Panc1 (cell line): ENCODE measurements around the gene LRRK1. TPM values are rescaled to one million over a fixed set of nuclear protein-coding genes. Genes with fewer than 3 reads are reported as not detected.

Source experiments
- ATAC-seq: fragments of 200-7000 bp; cut with Tn5 transposase; 2 replicates; pipeline ENCODE4 v1.9.1; 2020; ENCODE audit warnings: mild to moderate bottlenecking, moderate library complexity
- BruUV-seq: library from RNA; stranded (reverse); fragments of 400-500 nt; replicated peaks from 2 replicates; lab custom pipeline; 2021; lab: Mats Ljungman, UMichigan
- CTCF ChIA-PET: fragments of 300-600 bp; sonication (Branson Sonifier 250); formaldehyde crosslinking; loops from one replicate; lab custom pipeline; 2022; ENCODE audit warnings: antibody characterized with exemption; lab: Charles Lee
- POLR2A ChIA-PET: fragments of 300-600 bp; sonication (Branson Sonifier 250); formaldehyde crosslinking; loops from one replicate; lab custom pipeline; 2022; ENCODE audit warnings: antibody characterized with exemption; lab: Charles Lee
- DNase-seq: peaks from one replicate; pipeline ENCODE4 v3.0.0-alpha.2; 2010; ENCODE audit warnings: low read depth, low spot score
- H3K27ac ChIP-seq: 2 replicates; pipeline ENCODE4 v1.5.1; 2011; ENCODE audit warnings: mild to moderate bottlenecking, low read length, inconsistent platforms
- H3K27me3 ChIP-seq: fragments of 200-500 bp; sonication (Bioruptor generic); 2 replicates; pipeline ENCODE4 v1.6.0; 2014; ENCODE audit warnings: low read length, inconsistent platforms; ENCODE audit not compliant: control insufficient read depth, insufficient read depth
- H3K36me3 ChIP-seq: fragments of 200-500 bp; sonication (Bioruptor generic); 2 replicates; pipeline ENCODE4 v1.5.1; 2014; ENCODE audit warnings: inconsistent platforms, mild to moderate bottlenecking, low read length, moderate library complexity; ENCODE audit not compliant: control insufficient read depth, insufficient read depth
- H3K4me1 ChIP-seq: 2 replicates; pipeline ENCODE4 v1.5.1; 2011; ENCODE audit warnings: inconsistent platforms, mild to moderate bottlenecking, low read length, moderate library complexity; ENCODE audit not compliant: control insufficient read depth, insufficient read depth
- H3K4me3 ChIP-seq, 2 experiments: 2 replicates each; pipeline ENCODE4 v1.5.1; 2011 to 2012; ENCODE audit warnings: low read depth in 2 of 2, low read length in 2 of 2, mild to moderate bottlenecking in 2 of 2, inconsistent platforms in 1 of 2, moderate library complexity in 1 of 2
- H3K9me3 ChIP-seq: fragments of 200-500 bp; sonication (Bioruptor generic); 2 replicates; pipeline ENCODE4 v1.5.1; 2014; ENCODE audit warnings: low read depth, mild to moderate bottlenecking, inconsistent platforms, low read length, moderate library complexity; ENCODE audit not compliant: control insufficient read depth, insufficient read depth
- CTCF ChIP-seq: fragments of 450-650 bp; IDR thresholded peaks from 2 replicates; pipeline ENCODE4 v1.5.1; 2017; ENCODE audit warnings: mild to moderate bottlenecking
- POLR2AphosphoS5 ChIP-seq: IDR thresholded peaks from 2 replicates; pipeline ENCODE4 v1.6.1; 2012; ENCODE audit warnings: mild to moderate bottlenecking, low read depth, low read length, moderate library complexity
- REST ChIP-seq, 2 experiments: IDR thresholded peaks; 2 replicates each; pipeline ENCODE4 v1.6.1; 2011 to 2012; ENCODE audit warnings: low read depth in 2 of 2, control low read depth in 1 of 2, low read length in 1 of 2, mild to moderate bottlenecking in 1 of 2, moderate library complexity in 1 of 2; ENCODE audit not compliant: insufficient read depth in 1 of 2
- SIN3A ChIP-seq: IDR thresholded peaks from 2 replicates; pipeline ENCODE4 v1.6.1; 2012; ENCODE audit warnings: low read depth, mild to moderate bottlenecking, low read length, moderate library complexity, borderline replicate concordance; ENCODE audit not compliant: insufficient read depth
- TCF7L2 ChIP-seq: IDR thresholded peaks from 2 replicates; pipeline ENCODE4 v1.6.1; 2011; ENCODE audit warnings: mild to moderate bottlenecking, low read depth, low read length, inconsistent platforms
- in situ Hi-C: cut with HindIII; loops from 2 replicates; pipeline ENCODE4 v1.10.0; 2016; ENCODE audit warnings: low sequenced_read_pairs, low pct_unique_long_range_greater_than_20kb
- intact Hi-C: fragments of 100-400 bp; cut with micrococcal nuclease; formaldehyde crosslinking; loops from one replicate; pipeline ENCODE4 v1.10.0; 2022; ENCODE audit not compliant: unreplicated experiment
- total RNA-seq: library from RNA; stranded (reverse); gene quantifications from one replicate; pipeline ENCODE4 v1.2.1, GENCODE V29; 2021; ENCODE audit not compliant: unreplicated experiment

The LRRK1 gene
- total RNA-seq, 1 experiment from 2014 or later, result 88.0 TPM

GRCh38 chr15:101058735-101059134, 139.6 kb downstream of the LRRK1 start:
- CTCF ChIA-PET, result no interaction called here
- POLR2A ChIA-PET, result no interaction called here
- no peak for ATAC-seq

GRCh38 chr15:101059381-101060341, 140.5 kb downstream of the LRRK1 start:
- CTCF ChIA-PET, result no interaction called here
- intact Hi-C loops, result no loop called here
- TF ChIP-seq REST (IDR thresholded peaks at IDR 0.05; ENCODE audit: insufficient read depth in 1 of 2, low read depth in 2 of 2, low read length in 1 of 2) (no peak), CTCF (no peak), SIN3A (no peak), POLR2AphosphoS5 (no peak)

More at GRCh38 chr15:101058735-101059134, 139.6 kb downstream of the LRRK1 start:
- Histone ChIP-seq H3K4me1 (no peaks in the 10 kb centered on the region), H3K27me3 (no peaks in the 10 kb centered on the region), H3K9me3 (no peaks in the 10 kb centered on the region), H3K36me3 (peaks cover 6% of the 10 kb centered on the region), H3K27ac (no peak overlapping the region), H3K4me3 (no peak overlapping the region)
- no peak for DNase-seq
- intact Hi-C loops (no loop called here), in situ Hi-C loops (no loop called here)
- no TSS peak for BruUV-seq
- TF ChIP-seq POLR2AphosphoS5 (no peak), CTCF (no peak), REST (IDR thresholded peaks at IDR 0.05; ENCODE audit: insufficient read depth in 1 of 2, low read depth in 2 of 2, low read length in 1 of 2) (no peak), SIN3A (no peak), TCF7L2 (no peak)

More at GRCh38 chr15:101059381-101060341, 140.5 kb downstream of the LRRK1 start:
- DNase-seq, result no peak
- H3K36me3 ChIP-seq, result peaks cover 6% of the 10 kb centered on the region
- no peak overlapping the region for H3K4me3 ChIP-seq
- no peak overlapping the region for H3K27ac ChIP-seq
- no peaks in the 10 kb centered on the region for H3K4me1 ChIP-seq
- no peak for ATAC-seq
- H3K9me3 ChIP-seq, result no peaks in the 10 kb centered on the region
- TSS peak; percentile 49 for BruUV-seq
- in situ Hi-C loops, result no loop called here
- no peaks in the 10 kb centered on the region for H3K27me3 ChIP-seq
- POLR2A ChIA-PET, result no interaction called here
